Measurements from ENCODE around the gene MAPKAPK2.
A peak's percentile ranks its signal among the peaks of the same experiment; 100 is the strongest.

The MAPKAPK2 gene

DNA sequence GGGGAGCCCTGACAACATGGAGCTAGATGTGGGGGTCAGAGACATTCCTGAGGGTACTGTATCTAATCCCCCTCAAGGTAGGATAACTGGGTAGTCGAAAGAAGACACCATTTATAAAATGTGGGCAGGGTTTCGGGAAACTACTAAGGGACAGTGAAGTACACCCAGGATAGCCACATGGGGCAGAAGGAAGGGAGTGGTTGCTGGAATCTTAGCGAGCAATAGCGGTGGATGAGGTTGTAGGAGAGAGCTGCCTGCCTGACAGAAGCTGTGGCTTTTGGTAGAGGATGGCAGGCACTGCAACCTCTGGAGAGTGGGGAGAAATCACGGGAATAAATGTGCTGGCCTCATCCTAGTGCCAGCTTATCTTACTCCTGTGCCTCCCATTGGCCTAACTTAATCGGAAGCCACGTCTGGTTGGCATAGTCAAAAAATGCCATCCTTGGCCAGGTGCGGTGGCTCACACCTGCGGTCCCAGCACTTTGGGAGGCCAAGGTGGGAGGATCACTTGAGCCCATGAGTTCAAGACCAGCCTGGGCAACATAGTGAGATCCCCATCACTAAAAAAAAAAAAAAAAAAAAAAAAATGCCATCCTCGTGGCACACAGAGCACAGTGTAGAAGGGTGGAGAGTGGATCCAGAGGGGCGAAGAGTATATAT lies 23.4 kb upstream of the MAPKAPK2 start:
- no peak for DNase-seq (ENCODE audit: low spot score)

DNA sequence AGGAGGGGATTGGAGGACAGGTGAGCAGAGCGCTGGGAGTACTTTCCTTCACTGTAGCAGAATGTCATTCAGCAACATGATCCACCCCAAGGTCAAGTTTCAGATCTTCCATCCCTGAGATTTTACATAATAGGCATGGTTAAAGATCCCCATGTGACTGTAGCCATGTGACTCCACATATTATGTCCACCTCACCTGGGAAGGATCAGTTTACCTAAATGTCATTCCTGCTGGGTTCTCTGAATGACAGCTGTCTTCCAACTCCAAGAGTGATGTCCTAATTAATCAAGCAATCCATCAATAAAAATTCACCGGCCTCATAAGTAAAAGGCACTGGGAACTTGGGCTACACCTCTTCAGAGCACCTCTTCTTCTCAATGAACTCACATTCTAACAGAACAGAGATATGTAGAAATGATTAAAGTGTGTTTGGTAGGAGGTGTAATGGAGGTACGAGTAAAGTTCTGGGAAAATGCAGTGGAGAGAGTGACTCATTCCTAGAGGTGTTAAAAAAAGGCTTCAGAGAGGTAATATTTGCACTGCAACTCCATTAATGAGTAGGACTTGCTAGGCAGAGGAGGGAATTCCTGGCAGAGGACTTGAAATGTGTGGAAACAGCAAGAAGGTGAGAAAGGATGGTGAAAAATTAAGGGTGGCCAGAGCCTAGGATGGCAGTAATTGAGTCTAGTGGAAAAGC lies 22.2 kb upstream of the MAPKAPK2 start:
- no peak for DNase-seq (ENCODE audit: low spot score)

DNA sequence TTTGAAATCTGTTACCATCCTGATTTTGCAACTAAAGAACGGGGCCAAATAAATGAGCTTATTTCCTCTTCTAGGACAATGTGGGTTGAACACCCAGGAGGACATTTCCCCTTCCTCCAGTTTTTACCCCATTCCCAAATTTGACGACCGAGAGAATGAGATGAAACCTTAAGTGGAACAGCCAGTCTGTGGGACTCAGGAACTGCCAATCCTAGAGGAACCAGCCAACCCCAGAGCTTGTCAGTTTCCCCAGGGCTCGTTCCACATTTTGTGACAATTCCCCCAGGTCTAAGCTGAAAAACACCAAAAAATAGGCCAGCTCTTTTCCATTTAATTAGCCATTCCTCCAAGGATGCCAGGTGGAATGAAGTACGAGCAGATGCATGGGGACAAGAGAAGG lies 21.3 kb upstream of the MAPKAPK2 start:
- no peak for DNase-seq (ENCODE audit: low spot score)

DNA sequence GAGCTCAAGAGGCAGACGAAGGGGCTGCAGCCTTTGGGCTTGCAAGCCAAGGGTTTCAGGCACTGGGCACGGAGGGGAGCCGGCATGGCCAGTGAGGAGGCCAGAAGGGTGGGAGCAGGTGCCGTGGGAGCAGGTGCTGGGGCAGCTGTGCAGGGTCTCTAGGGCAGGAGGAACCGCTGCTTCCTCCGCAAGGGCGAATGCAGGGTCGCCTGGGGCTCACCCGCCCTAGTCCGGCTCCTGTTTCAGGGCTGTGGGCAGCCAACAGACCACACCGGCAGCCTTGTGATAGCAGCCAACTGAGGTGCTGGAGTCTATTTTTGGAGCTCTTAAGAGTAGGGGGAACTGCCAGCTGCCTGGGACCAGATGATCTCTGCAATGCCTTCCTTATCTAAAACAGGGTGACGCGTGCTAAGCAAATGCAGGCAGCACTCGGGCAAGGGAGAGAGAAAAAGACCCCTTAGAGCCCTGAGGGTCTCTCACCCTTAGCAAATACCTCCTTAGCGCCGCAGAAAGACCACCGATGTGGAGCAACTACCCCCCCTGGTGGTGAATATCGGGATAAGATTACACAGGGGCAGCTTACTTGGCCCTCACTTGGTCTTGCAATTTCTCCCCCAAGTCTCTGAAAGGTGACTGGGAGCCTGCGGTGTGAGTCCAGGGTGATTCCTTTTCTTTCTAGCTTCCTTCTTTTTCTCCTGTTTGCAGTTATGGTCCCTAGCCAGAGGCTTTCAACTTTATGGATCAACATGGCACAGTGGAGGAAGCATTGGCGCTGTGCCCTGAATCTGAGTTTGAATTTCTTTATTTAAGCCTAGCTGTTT lies 20.7 kb upstream of the MAPKAPK2 start:
- peak; percentile 82 for DNase-seq (ENCODE audit: low spot score)

DNA sequence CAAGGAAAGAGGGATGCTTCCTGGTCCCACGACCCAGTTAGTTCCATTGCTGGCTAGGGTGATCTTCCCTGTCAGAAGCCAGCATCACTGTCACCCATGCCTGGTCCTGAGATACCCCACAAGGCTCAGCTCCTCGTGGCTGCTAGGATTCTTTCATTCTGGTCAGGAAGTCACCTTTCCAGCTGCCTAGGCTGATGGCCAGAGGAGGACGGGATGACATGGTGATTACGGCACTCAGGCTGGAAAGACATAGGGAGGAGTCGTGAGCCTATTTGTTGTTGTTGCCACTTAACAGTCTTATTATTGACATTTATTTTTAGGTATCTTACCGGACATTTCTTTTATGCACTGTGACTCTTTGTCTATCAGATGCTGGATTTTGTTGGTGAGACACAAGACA lies 20.0 kb upstream of the MAPKAPK2 start:
- no peak for DNase-seq (ENCODE audit: low spot score)

DNA sequence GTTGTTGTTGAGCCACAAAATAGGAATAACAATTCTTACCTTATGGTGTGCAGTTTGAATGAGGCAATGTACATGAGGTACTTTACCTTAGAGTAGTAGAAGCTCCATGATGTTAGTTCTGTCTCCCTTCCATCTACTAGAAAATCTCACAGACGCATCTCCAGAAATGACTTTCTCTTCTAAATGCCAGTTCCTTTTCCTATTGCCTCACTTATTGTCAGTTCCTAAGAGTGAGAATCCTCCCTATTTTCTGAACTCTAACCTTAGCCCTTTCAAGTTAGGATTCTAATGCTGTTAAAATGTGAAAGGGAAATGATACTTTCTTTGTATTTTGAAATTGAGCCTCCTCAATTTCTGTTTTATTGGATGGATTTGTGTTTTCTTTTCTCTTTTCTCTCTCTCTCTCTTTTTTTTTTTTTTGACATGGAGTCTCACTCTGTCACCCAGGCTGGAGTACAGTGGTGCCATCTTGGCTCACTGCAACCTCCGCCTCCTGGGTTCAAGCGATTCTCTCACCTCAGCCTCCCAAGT lies 18.6 kb upstream of the MAPKAPK2 start:
- no peak for DNase-seq (ENCODE audit: low spot score)

DNA sequence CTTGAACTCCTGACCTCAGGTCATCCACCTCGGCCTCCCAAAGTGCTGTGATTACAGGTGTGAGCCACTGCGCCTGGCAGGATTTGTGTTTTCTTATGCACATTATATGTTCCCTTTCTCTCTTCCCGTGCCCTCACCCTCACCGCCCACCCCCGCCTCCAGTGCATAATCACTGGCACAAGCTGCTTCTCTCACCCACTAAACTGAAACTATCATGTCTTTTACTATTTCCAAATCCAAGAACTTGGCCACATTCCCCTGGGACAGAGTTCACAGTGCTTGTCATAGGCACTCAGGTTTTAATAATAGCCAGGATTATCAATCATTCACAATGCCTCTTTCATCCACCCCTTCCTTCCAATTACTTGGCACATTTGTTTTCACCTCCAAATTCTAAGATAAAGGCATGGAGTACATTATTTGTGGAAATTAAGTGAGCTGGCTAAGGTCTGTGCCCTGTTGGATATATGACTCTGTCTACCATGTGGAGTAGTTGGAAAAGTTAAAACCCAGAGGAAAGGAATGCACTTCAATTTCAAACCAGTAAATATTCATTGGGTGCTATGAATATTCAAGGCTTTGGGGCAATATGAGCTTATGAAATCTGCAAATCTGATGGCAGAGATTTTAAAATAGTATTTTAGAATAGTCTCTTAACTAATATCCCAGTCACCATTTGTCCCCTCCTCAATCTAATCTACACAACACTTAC lies 17.6 kb upstream of the MAPKAPK2 start:
- no peak for DNase-seq (ENCODE audit: low spot score)

DNA sequence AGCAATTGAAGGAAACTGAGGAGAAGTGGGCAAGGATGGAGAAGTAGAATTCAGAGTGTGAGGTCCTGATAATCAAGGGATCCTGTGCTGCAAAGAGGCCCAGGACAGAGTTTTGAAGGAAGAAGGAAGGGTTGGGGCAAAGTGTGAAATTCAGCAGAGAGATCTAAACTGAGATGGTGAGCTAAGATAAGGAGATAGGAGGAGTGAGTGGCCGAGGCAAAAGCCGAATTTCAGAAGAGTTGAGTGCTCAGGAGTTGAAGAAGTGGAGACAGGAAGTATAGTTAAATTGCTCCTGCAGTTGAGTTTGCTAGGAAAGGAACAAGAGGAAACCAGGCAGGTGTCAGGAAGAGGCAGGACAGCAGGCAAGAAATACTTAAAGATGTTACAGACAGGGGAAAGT lies 16.4 kb upstream of the MAPKAPK2 start:
- DNase-seq (ENCODE audit: low spot score): no peak

DNA sequence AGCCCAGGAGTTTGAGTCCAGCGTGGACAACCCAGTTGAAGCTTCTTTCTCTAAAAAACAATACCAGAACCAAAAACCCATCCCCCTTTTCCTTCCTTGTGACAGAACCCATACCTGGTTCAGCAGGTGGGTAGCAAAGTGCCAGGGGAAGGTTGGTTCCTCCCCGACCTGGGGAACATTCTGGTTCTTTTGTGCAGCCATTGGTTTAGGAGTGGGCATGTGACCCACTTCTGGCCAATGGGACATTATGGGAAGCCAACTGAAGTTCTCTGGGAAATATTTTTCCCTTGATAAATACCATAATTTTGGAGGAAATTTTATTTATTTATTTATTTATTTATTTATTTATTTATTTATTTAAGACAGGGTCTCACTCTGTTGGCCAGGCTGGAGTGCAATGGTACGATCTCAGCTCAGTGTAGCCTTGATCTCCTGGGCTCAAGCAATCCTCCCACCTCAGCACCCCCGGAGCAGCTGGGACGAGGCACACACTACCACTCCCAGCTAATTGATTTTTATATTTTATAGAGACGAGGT lies 15.8 kb upstream of the MAPKAPK2 start:
- no peak for DNase-seq (ENCODE audit: low spot score)

DNA sequence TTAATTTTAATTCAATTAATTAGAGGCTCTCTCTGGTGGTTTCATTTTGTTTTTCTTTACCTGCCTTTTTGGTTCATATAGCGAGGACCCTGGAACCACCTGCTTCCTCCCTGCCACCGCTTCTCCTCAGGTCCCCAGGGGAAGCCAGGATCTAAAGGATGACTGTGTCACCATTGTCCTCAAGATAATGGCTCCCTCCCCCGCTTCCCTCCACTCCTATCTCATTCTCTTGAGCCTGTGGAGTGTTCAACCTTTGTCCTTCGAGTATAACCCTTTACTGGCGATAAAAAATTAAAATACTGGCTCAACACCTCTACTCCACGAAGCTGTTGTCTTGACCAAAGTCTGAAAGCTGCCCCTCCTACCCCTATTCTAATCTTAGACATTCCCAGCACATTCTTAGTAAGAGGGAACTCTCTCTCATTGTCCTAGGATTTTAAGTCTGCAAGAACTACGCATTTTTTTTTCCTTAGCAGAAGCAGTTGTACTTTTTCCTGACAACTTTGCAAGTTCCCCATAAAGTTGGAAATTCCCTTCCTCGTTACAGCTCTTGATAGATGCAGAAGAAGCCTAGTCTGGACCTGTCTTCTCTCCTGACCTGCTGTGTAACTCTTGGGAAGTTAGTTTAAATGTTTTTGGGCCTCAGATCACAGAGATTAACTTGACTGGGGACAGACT lies 12.6 kb upstream of the MAPKAPK2 start:
- no peak for DNase-seq (ENCODE audit: low spot score)

DNA sequence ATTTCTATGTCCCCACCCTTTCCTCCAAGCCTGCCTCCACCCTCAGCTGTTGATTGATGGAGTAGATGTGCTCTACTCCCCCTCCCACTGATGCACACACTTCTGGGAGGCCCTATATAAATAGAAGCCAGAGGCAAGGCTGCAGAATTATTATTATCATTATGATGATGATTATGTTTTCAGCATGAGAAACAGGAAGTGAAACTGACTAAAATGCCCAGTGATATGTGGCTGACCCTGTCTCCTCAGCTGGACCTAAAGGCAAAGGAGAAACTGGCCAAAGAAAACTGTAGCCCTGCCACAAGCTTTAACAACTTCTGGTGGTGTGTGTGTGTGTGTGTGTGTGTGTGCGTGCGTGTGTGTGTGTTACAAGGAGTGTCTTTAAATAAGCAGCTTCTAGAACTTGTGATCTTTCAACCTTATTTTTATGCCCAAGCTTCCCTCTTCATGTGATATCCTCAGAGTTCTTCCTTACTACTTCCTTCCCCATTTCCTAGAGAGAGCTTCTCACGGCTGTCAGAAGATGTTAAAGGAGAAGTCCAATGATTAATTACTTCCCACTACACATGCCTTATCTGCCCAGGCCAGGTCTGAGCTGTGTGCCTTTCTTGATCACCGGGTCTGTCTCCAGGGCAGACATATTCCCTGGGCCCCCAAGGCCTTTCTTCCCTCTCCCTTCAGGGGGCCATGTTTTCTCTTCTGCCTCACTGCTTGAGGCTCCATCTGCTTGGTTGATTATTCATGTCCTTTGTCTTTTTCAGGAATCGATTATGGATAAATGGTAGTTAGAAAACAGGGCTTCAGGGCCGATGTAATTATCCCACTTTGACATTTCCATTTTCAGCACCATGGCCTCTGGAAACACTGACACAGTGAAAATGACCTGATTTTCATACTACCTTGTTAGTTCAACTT lies 11.6 kb upstream of the MAPKAPK2 start:
- DNase-seq (ENCODE audit: low spot score): no peak

DNA sequence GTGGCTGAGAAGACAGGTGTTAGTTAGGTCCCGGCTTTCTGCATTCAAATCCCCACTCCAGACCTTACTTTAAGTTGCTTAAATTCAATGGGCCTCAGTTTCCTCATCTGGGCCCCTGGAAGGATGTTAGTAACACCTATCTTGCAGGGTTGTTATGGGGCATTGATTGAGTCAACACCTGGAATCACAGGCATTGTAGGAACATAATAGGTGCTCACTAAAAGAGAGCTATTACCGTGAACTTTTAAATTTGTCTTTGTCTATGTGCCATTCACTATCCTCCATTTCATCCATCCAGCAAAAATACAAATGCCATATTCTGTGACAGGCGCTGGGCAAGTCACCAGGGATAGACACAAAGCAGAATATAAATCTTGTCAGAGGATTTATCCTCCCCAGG lies 10.5 kb upstream of the MAPKAPK2 start:
- no peak for DNase-seq (ENCODE audit: low spot score)

DNA sequence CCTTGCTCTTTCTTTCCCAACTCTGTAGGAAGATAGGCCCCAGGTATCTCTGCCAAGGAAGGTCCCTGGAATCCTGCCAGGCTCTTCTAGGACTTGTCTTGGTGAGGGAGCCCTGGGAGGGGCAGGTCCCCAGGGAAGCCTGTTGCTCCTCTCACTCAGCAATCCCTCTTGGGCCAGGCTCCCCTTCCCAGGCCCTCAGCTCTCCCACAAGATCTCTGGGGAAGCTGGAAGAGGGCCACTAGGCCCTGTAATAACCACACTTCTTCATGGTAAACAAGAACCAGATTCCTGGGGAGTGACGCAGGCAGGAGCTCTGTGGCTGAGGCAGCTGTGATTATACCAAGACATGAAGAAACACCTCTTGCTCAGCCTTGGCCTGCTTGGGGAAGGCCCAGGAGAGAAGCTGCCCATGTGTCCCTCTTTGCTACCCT lies 9.9 kb upstream of the MAPKAPK2 start:
- DNase-seq (ENCODE audit: low spot score): peak; percentile 93

DNA sequence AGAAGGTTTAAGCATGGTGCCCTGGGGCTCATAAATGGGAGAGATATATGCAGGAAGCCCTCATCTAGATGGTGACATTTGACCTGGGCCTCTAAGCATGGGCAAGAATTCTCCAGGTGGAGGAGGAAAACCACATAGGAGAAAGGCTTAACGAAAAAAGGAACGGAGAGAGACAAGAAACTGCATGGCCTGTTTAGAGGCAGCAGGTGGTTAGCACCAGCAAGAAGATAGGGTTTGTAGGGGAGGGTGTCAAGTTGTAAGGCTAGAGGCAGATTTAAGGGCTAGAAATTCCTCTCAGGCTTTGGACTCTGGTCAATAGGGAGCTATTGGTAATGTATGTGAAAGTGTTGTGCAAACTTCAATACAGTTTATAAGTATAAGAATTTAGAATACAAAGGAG lies 8.2 kb upstream of the MAPKAPK2 start:
- no peak for DNase-seq (ENCODE audit: low spot score)

DNA sequence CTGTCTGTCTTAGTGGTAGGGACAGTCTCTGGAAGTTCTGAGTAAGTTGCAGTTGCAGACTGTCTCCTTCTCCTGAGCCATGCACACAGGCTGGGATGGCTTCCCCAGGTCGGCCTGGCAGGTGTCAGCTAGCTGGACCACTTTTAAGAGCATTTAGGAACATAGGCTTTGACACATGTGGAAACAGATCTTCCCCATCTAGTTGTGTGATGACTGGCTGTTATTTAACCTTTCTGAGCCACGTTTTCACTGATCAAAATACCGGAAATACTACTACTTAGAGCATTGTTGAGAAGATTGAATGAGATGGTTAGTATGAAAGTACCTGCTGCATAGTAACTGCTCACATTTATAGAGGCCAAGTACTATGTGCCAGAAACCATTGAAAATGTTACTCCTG lies 6.2 kb upstream of the MAPKAPK2 start:
- DNase-seq (ENCODE audit: low spot score): no peak

DNA sequence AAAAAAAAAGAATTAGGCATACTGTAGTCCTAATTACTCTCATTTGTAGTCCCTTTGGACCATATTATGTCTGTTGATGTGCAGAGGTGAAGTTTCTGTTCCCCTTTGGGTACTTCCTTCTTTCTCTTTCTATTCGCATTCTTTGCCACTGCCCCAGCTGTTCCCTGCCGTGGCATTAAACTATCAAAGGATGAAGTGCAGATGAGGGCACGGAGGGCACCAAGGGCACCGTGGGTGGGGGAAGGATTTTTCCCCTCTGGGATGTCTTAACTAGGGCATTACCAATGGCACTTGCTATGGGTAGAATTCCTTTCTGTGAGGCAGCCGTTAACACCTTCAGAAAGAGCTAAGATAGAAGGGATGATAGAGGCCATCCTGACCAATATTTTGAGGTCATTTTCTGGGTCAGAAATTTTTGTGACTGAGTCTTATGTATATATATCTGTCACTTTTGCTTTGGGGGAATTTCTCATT lies 4.9 kb upstream of the MAPKAPK2 start:
- DNase-seq (ENCODE audit: low spot score): no peak

DNA sequence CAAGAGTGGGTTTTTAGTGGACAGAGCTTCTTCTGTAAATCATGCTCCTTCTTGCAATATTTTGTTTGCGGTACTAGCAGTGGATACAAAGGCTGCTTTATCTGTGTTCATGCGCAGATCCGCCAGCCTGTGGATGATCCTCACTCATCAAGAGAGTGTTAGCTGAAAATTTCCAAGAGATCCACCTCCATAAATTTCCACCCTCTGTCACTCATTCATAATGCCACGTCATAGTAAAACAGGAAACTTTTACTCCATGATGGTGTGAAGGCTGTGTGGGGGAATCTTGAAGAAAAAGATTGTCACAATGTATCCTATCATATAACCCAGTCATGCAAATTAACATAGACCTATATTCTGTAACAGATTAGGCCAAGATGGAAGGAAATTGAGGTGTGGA lies 4.4 kb upstream of the MAPKAPK2 start:
- no peak for DNase-seq (ENCODE audit: low spot score)

DNA sequence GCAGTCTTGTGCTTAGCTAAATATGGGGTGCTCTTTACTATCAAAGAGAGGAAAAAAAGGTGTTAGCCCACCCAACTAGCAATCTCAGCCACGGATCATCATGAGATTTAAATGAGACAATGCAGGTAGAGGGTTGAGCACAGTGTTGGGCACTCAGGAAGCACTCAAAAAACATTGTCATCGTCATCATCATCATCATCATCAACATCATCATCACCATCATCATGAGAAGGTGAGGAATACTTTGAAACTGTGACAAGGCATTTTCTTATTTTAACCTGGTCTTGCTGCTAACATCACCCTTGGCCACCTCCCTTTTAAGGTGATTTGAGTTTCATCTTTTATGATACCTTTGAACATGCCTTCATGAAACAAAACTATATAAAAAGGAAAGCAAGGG lies 3.3 kb upstream of the MAPKAPK2 start:
- DNase-seq (ENCODE audit: low spot score): no peak

DNA sequence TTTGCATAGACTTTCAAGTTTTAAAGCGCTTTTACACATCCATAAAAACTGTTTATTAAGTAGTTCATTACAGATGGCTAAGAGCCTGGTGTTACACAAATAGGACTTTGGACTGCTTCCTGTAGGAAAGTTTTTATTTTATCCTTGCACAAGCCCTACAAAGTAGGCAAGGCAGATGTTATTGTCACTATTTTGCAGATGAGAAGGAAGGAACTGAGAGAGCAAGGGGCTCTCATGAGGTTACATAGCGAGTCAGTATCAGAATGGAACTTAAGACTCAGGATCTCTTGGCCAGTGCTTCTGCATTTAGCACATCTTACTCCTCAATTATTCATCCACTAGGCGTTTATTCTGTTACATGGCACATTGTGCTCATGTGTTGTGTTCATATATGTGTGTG lies 2.6 kb upstream of the MAPKAPK2 start:
- no peak for DNase-seq (ENCODE audit: low spot score)

DNA sequence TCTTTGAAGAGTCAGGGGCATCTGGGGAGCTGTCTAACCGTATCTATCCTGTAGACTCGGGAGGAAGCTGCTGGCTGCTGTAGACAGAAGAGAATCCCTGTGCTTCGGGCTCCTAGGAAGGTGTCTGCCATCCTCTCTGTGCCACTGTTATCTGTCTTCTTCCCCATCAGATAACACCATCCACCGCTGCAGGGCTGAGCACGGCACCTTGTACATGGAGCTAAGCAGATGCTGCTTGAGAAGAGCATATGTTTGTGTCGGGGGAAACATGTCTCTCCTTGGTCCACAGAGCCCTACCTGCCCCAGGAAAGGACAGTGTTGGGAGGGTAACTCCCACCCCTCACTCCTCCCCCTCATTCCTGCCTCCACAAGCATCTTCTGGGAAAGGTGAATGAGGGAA lies 1.4 kb upstream of the MAPKAPK2 start:
- DNase-seq (ENCODE audit: low spot score): no peak

All from GM03348 (cell line).